ENCODE results near the gene H6PD.
"Not testable (repeated sequence)": the region's sequence is repeated elsewhere in the genome, so short reads cannot be mapped to it uniquely, and the experiment has no call there.

Gene H6PD

GRCh38 chr1:9280015-9280860, 45.7 kb downstream of the H6PD start:
- DNase-seq: no peak

- DNase-seq: no peak
Observed at GRCh38 chr1:9281071-9281827, 46.7 kb downstream of the H6PD start.

- no peak for DNase-seq
Observed at GRCh38 chr1:9281908-9282695, 47.5 kb downstream of the H6PD start.

- no peak for DNase-seq
Observed at GRCh38 chr1:9282696-9282955, 48.1 kb downstream of the H6PD start.

- DNase-seq: no peak
Observed at GRCh38 chr1:9284061-9284460, 49.5 kb downstream of the H6PD start.

GRCh38 chr1:9286556-9286955, 52.0 kb downstream of the H6PD start:
- no peak for DNase-seq

- DNase-seq: peak; percentile 90
Observed at GRCh38 chr1:9289090-9289534, 54.5 kb downstream of the H6PD start.

GRCh38 chr1:9289711-9290485, 55.3 kb downstream of the H6PD start:
- DNase-seq: no peak

- no peak for DNase-seq
Observed at GRCh38 chr1:9291914-9292360, 57.4 kb downstream of the H6PD start.

GRCh38 chr1:9292361-9293240, 58.0 kb downstream of the H6PD start, which contains the start of gene SPSB1:
Gene SPSB1 (plus strand): TSS chr1:9292894. CDS start chr1:9355892, 62,998 bp downstream.
- peak; percentile 53 for DNase-seq

- DNase-seq: no peak
Observed at GRCh38 chr1:9293241-9293532, 58.6 kb downstream of the H6PD start.

- peak; percentile 36 for DNase-seq
Observed at GRCh38 chr1:9293533-9294404, 59.2 kb downstream of the H6PD start.

GRCh38 chr1:9294405-9294773, 59.8 kb downstream of the H6PD start:
- no peak for DNase-seq

- DNase-seq: no peak
Observed at GRCh38 chr1:9294910-9295636, 60.5 kb downstream of the H6PD start.

GRCh38 chr1:9295884-9296283, 61.3 kb downstream of the H6PD start:
- DNase-seq: no peak

GRCh38 chr1:9296850-9297249, 62.3 kb downstream of the H6PD start:
- no peak for DNase-seq

- DNase-seq: no peak
Observed at GRCh38 chr1:9297831-9298230, 63.3 kb downstream of the H6PD start.

- DNase-seq: no peak
Observed at GRCh38 chr1:9298282-9298681, 63.7 kb downstream of the H6PD start.

- not testable (repeated sequence) for DNase-seq
Observed at GRCh38 chr1:9299571-9300541, 65.3 kb downstream of the H6PD start.
